Hepatocyte (in vitro differentiated cells): ENCODE data around the gene HMGCS2.

Source experiments
- CTCF ChIP-seq: fragments of 200-600 bp; sonication (generic); IDR thresholded peaks from 2 replicates; pipeline ENCODE4 v1.5.1; 2016; ENCODE audit warnings: antibody characterized with exemption, mild to moderate bottlenecking; ENCODE audit not compliant: poor library complexity
- EZH2 ChIP-seq: fragments of 200-600 bp; sonication (generic); IDR thresholded peaks from 2 replicates; pipeline ENCODE4 v1.6.1; 2016; ENCODE audit warnings: antibody characterized with exemption, mild to moderate bottlenecking, borderline replicate concordance
- EZH2phosphoT487 ChIP-seq: fragments of 200-600 bp; sonication (generic); IDR thresholded peaks from one replicate; pipeline ENCODE4 v1.6.1; 2018; ENCODE audit warnings: antibody characterized with exemption, mild to moderate bottlenecking, low read depth, moderate library complexity; ENCODE audit not compliant: unreplicated experiment, severe bottlenecking

GRCh38 chr1:119771016-119771415 lies 2.3 kb upstream of the HMGCS2 start:
- peak; percentile 20 for TF ChIP-seq CTCF
- no peak for TF ChIP-seq EZH2
- no peak for TF ChIP-seq EZH2phosphoT487
